NCI-H748 (cell line): ENCODE measurements around the gene LEFTY1.
"Not testable (repeated sequence)": the region's sequence is repeated elsewhere in the genome, so short reads cannot be mapped to it uniquely, and the experiment has no call there.

Experiments
- DNase-seq: peaks from one replicate; lab custom pipeline; 2025; ENCODE audit not compliant: unreplicated experiment; lab: John Stamatoyannopoulos, UW

Gene LEFTY1

GRCh38 chr1:225888289-225888897, 553 bp downstream of the LEFTY1 start:
- DNase-seq, result no peak

- DNase-seq, result not testable (repeated sequence)
Measured at GRCh38 chr1:225887554-225888288, 1.2 kb downstream of the LEFTY1 start.

- DNase-seq, result no peak
Measured at GRCh38 chr1:225887030-225887314, 2.0 kb downstream of the LEFTY1 start.

DNA sequence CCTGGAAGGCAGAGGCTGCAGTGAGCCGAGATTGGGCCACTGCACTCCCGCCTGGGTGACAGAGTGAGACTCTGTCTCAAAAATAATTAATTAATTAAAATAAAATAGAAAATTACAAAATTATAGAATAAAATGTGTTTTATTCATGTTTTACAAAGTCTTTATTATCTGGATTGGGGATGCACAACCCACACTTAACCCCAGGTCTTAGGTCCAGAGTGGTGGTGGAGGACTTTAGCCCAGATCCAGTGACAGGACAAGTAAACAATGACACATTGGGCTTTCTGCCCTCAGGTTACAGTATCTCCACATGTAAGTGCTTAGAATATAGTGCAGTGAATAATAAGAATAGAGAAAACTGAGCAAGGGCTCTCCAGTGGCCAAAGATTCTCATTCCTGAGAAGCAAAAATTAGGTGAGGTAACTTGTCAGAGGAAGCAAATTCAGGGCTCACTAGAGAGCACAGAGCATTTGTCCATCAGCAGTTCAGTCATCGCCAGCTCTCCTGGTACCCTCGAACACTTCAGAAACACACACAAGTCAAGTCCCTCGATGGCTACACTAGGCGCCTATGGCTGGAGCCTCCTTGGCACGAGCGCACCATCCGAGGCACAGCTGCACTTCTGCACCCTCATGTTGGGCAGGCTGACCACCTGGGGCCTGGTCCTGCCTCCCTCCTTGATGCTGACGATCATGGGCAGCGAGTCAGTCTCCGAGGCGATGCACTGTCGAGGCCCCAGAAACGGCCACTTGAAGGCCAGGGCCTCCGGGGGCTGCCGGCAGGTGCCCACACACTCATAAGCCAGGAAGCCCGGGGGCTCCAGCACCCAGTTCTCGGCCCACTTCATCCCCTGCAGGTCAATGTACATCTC, 2.6 kb downstream of the LEFTY1 start:
- DNase-seq, result no peak

- DNase-seq, result no peak
Measured at GRCh38 chr1:225885336-225885735, 3.6 kb downstream of the LEFTY1 start.

- DNase-seq, result peak; percentile 9
Measured at GRCh38 chr1:225883616-225884265, 5.2 kb downstream of the LEFTY1 start.

DNA sequence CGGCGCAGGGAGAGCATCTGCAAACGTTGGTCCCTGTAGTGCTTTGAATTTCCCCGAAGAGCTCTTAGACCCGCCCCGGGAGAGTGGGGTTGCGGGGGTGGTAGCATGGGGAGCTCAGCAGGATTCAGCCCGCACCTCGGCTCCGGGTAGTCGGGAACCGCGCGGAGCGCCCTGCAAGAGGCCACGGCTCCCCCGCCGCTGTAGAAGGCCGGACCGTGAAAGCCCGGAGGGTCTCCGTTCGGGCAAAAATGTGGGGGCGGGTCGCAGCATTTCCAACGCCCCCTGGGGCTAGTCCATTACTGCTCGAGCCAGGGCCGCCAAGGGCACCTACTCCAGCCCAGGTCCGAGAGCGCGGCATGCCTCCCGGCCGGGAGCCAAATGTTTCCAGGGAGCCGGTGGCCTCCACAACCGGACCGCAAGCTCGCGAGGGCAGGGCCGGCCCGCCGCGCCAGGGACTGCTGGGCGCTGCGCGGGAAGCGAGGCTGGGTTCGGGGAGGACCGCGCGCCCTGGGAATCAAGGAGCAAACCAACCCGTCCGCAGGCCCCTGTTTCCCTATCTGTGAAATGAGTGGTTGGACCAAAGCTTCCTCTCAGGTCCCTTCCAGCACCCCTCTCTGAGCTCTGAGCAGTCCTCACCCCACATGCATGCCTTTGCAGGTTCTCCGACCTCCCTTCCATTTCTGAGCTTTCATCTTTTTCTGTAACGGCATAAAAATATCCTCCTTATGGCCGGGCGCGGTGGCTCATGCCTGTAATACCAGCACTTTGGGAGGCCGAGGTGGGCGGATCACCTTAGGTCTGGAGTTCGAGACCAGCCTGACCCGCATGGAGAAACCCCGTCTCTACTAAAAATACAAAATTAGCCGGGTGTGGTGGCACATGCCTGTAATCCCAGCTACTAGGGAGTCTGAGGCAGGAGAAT, 6.0 kb downstream of the LEFTY1 start:
- DNase-seq, result no peak

- DNase-seq, result peak; percentile 19
Measured at GRCh38 chr1:225881959-225882693, 6.8 kb downstream of the LEFTY1 start, which contains the start of gene TMEM63A. Gene TMEM63A, minus strand, starts transcription at chr1:225882380. Its CDS starts 4,800 bp downstream, at chr1:225877580.

DNA sequence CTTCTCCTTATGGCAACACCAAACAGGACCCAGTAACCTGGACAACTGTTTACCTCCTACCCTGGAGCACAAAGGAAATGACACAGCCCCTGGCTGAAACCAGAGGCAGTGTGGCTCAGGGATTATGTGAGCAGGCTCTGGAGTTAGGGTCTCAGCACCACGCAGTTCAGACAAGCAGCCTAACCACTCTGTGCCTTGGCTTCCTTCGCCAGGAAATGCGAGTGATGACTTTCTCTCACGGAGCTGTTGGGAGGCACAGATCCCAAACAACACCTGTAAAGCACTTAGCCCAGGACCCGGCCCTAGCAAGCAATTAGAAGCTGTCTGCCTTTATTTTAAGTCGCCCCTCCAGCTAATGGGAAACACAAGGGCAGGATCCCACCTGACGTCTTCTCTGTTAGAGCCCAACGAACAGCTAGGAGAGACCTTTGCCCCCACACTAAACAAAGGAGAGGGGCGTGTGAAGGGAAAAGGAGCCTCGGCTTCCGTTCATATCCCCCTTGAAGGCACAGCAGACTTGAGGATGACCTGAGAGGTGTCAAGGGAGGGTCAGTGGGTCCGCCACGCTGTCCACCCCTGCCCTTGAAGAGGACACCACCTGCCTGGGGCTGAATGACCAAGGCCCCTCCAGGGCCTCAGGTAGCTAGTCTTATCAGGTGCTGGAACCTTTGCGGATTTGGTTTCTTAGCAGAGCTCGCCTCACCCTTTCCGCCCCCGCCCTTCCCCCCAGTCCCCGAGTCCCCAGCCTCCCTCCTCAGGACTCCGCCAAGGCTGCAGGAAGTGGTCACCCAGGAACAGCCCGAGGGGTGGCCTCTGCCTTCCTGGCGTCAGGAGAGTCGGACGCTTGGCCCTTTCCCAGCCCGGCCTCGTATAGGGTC, 7.6 kb downstream of the LEFTY1 start:
- DNase-seq, result no peak

GRCh38 chr1:225880636-225881035, 8.3 kb downstream of the LEFTY1 start:
- DNase-seq, result no peak

GRCh38 chr1:225880222-225880588, 8.7 kb downstream of the LEFTY1 start:
- no peak for DNase-seq

GRCh38 chr1:225879521-225880221, 9.3 kb downstream of the LEFTY1 start:
- DNase-seq, result no peak

DNA sequence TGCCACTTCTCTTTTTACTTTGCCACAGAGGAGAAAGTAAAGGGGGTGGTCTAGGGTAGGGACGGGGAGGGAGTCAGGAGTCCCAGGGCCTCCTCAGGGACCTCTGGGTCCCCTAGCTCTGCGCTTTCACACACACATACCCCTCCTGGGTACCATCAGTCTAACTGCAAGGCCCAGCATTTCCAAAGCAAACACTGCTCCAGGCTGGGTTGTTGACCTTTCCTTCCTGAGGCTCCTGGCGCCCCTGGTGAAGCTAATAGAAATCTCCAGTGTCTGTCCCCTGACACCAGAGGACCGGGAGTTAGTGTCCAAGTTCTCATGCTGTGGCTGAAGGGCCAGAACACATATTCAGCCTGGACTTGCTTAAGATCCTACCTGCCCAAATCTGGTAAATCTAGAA, 10.7 kb downstream of the LEFTY1 start:
- no peak for DNase-seq

DNA sequence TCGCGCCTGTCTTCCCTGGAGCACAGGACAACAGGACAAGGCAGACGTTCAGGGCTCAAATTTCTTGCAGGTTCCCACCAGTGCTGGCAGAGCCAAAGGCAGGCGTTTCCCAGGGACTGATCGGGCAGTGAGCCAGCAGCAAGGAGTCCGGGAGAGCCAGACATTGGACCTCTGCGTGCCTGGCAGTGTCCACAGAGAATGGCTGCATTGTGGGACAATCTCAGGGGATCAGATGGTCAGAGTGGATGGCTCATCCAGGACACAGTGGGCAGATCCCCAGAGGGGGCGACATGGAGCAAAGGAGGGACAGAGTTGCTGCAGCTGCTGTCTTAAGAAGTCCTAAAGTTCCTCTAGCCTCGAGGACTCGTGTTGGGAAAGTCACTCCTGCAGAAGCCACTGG, 11.4 kb downstream of the LEFTY1 start:
- DNase-seq, result peak; percentile 18

- DNase-seq, result no peak
Measured at GRCh38 chr1:225876900-225877510, 11.9 kb downstream of the LEFTY1 start.

DNA sequence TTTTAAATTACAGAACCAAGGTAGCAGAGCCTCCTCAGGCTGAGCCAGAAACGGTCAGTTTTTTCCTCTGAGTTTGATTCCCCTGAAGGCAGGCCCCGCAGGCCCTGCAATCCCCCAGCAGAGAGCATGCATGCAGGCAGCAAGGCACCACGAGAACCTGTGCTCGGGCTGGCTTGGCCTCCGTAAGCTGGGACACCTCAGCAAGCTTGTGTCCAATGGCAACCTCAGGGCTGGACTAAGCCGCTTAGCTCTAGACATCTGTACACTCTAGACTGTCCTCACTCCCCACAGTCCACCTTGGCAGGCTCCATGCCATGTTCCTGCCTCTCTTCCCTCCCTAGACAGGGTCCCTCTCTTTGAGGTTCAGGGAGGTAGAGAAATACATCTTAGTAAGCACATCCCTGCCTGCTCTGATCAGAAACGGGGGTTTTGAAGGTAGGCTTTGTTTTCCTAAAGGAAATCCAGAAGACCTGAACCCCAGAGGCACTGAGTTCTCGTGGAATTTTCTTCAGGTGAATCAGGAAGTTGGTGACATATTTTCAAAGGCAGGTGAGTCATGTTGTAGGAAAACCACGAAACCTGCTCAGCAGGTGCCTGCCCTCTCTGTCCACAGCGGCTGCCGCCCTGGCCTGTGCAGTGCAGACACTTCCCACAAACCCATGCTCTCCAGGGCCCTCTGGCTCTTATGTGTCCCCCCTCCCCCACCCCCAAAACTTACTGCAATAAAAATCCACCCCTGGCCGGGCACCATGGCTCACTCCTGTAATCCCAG, 13.7 kb downstream of the LEFTY1 start:
- peak; percentile 22 for DNase-seq

DNA sequence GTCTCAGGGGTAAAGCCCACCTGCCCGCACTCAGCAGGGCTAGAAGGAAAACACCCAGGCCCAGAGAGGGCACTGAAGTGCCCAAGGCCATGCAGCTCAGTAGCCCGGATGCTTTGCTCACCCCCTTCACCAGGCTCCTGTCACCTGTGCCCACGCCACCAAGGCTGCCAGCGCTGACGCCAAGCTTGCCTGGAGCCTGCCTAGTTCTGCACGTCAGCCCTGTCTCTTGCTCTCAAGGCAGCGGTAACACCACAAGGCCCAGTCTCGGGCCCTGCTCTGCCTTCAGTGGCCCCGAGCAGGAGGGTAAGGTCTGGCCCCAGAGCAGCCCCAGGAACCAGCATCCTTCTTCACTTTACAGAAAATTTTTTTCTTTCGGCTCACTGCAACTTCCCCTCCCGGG, 14.5 kb downstream of the LEFTY1 start:
- DNase-seq, result no peak
